Stimulated activated CD8-positive, alpha-beta memory T cell treated with anti-CD3 and anti-CD28 coated beads, Interleukin-15, amount 100 ng/mL, for 4 hours (primary cell): ENCODE measurements around the gene ZCCHC3.

ENCODE experiments used
- DNase-seq, 2 donors: peaks; one replicate each; pipeline ENCODE4 v3.0.0-alpha.2; 2020; ENCODE audit warnings: low read depth in 2 of 2

Gene ZCCHC3

GRCh38 chr20:346640-347316 is 49.4 kb downstream of the ZCCHC3 start, which contains the start of gene NRSN2:
NRSN2 (plus strand) TSS chr20:347111; CDS start chr20:349644, 2,533 bp downstream.
- DNase-seq = no peak

DNA sequence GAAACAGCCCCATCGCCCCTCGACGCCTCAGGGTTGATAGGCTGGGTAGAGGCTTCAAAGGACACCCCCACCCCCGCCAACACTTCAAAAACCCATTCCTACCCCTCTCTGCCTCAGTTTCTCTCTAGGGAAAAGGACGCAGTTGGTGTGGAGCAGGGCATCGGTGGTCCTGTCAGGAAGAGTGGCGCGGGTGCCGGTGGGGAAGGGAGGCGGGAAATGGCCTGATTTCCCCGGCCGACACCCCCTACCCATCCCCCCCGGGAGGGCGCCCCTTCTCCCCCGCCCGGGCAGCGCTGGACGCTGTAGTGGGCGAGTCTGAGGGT is 49.9 kb downstream of the ZCCHC3 start:
- no peak for DNase-seq

DNA sequence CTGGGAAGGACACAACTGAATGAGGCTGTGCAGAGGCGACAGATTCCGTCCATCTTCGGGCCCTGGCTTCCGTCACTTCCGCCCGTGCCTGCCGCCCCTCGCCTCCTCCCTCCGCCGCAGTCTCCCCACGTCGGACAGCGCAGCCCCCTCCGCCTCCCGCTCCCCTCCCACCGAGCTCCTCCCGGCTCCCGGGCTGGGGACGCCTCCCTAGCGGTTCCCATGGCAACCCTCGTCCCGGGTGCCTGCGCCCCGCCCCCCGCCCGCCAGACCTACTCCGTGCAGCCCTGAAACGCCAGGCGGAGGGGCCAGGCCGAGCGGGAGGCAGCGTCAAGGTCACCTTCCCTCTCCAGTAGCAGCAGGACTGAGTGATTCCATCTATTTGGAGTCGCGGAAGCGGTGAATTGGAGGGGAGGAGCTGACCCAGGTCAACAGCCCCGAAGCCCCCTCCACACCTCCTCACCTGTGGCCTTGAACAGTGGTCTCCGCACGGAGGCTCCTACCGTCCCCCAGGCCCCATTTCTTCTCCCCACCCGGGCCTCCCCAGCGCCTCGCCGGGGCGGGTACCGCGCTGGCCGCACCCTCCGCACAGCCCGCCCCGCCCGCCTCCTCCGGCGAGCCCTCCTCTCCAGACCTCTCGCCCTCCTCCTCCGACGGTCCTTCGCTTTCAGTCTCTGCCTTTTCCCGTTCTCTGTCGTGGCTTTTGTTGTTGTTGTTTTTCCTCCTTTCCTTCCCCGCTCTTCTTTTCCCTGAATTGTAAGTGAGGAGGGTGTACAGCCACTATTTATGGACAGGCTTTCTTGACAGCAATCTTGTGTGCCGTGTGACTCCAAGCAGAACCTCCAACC is 50.5 kb downstream of the ZCCHC3 start:
- peak in 1 of 2 donors; percentile 34 for DNase-seq

DNA sequence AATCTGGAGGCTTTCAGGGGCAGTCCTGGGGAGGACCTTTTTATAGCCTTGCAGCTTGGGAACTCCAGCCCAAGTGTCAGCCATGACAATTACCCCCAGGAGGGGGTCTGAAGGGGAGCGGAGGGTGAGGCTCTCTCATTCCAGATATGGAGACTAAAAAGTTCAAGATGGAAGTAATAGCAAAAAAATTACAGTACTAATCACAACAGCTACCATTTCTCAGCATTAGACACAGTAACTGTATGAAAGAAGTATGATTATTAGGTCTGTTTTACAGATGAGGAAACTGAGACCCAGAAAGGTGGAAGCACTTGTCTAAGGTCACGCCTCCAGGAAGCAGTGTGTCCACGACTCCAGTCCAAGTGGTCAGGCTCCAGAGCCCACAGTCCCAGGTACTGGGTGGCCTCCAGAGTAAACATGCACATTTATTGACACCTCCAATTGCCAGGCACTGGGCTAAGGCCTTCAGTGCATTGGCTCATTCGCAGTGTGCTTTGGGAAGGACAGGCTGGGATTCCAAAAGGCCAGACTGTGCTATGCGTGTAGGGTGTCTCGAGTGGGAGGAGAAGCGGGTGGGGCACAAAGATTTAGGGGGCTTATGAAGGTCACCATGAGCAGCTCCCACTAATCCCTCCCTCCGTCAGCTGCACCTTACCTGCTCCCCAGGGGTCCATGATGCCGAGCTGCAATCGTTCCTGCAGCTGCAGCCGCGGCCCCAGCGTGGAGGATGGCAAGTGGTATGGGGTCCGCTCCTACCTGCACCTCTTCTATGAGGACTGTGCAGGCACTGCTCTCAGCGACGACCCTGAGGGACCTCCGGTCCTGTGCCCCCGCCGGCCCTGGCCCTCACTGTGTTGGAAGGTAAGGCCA is 51.8 kb downstream of the ZCCHC3 start:
- no peak for DNase-seq
